Measurements from ENCODE around the gene PLK1.
"Not testable (repeated sequence)": the region's sequence is repeated elsewhere in the genome, so short reads cannot be mapped to it uniquely, and the experiment has no call there.

Gene PLK1

GRCh38 chr16:23724096-23724784 lies 45.6 kb downstream of the PLK1 start:
- TF ChIP-seq, protein P1, sequence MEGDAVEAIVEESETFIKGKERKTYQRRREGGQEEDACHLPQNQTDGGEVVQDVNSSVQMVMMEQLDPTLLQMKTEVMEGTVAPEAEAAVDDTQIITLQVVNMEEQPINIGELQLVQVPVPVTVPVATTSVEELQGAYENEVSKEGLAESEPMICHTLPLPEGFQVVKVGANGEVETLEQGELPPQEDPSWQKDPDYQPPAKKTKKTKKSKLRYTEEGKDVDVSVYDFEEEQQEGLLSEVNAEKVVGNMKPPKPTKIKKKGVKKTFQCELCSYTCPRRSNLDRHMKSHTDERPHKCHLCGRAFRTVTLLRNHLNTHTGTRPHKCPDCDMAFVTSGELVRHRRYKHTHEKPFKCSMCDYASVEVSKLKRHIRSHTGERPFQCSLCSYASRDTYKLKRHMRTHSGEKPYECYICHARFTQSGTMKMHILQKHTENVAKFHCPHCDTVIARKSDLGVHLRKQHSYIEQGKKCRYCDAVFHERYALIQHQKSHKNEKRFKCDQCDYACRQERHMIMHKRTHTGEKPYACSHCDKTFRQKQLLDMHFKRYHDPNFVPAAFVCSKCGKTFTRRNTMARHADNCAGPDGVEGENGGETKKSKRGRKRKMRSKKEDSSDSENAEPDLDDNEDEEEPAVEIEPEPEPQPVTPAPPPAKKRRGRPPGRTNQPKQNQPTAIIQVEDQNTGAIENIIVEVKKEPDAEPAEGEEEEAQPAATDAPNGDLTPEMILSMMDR (IDR thresholded peaks at IDR 0.05; ENCODE audit: insufficient read depth, low read depth, low read length, missing control alignments), result no peak
- no peak overlapping the region for H3K4me3 ChIP-seq (ENCODE audit: low read depth, low read length)
- no peak for DNase-seq (ENCODE audit: low read depth)

GRCh38 chr16:23724785-23725131 lies 46.1 kb downstream of the PLK1 start:
- no peak for DNase-seq (ENCODE audit: low read depth)
- no peak overlapping the region for H3K4me3 ChIP-seq (ENCODE audit: low read depth, low read length)
- TF ChIP-seq, protein P1 (IDR thresholded peaks at IDR 0.05; ENCODE audit: insufficient read depth, low read depth, low read length, missing control alignments), result no peak

DNA sequence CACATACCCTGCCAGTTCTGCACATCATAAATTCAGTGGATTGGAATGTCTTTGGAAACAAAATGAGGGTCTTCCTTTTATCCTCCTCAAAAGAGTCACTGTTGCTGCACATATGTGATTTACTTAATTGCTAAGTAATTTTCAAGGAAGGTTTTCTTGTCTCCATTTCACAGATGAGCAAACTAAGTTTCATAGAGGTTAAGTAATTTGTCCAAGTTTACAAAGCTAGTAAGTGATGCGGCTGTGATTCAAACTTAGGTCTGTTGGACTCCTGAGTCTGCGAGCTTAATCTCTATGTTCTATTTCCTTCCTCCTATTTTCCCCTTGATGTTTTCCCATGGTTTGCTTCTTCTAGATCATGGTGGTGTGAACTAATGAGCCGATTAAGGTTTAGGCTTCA lies 48.0 kb downstream of the PLK1 start:
- no peak overlapping the region for H3K4me3 ChIP-seq (ENCODE audit: low read depth, low read length)
- TF ChIP-seq, protein P1 (IDR thresholded peaks at IDR 0.05; ENCODE audit: insufficient read depth, low read depth, low read length, missing control alignments), result no peak
- no peak for DNase-seq (ENCODE audit: low read depth)

DNA sequence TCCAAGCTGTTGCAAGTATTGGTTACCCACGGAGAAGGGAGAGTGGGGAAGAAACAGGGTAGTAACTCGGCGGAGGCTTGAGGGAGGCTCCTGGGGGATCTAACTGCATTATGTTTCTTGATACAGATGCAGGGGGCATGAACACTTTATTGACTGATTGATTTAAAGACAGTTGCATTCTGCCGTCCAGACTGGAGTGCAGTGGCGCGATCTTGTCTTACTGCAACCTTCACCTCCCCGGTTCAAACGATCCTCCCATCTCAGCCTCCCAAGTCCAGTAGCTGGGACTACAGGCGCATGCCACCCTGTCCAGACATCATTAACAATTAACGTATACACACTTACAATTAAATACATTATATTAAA lies 49.4 kb downstream of the PLK1 start:
- no peak overlapping the region for H3K4me3 ChIP-seq (ENCODE audit: low read depth, low read length)
- TF ChIP-seq, protein P1 (IDR thresholded peaks at IDR 0.05; ENCODE audit: insufficient read depth, low read depth, low read length, missing control alignments), result no peak
- DNase-seq (ENCODE audit: low read depth), result no peak

GRCh38 chr16:23729503-23730424 lies 51.1 kb downstream of the PLK1 start:
- no peak for DNase-seq (ENCODE audit: low read depth)
- no peak overlapping the region for H3K4me3 ChIP-seq (ENCODE audit: low read depth, low read length)
- TF ChIP-seq, protein P1 (IDR thresholded peaks at IDR 0.05; ENCODE audit: insufficient read depth, low read depth, low read length, missing control alignments), result no peak

DNA sequence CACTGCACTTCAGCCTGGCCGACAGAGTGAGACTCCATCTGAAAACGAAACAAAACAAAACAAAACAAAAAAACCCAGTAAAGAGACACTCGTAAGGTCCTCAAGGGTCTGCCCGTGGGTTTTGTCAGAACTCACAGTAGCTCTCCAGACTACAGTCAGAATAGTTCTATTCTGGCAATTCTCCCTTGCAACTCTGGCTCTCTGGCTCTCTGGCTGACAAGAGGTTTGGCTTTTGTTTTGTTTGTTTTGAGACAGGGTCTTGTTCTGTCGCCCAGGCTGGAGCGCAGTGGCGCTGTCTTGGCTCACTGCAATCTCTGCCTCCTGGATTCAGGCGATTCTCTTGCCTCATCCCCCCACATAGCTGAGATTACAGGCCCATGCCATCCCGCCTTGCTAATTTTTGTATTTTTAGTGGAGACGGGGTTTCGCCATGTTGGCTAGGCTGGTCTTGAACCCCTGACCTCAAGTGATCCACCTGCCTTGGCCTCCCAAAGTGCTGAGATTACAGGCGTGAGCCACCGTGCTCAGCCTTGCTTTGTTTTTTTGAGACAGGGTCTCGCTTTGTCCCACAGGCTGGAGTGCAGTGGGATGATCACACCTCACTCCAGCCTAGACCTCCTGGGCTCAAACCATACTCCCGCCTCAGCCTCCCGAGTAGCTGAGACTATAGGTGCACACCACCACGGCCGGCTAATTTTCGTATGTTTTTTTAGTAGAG lies 55.6 kb downstream of the PLK1 start:
- no peak for DNase-seq (ENCODE audit: low read depth)
- TF ChIP-seq, protein P1 (IDR thresholded peaks at IDR 0.05; ENCODE audit: insufficient read depth, low read depth, low read length, missing control alignments), result no peak
- H3K4me3 ChIP-seq (ENCODE audit: low read depth, low read length), result no peak overlapping the region

- not testable (repeated sequence) for DNase-seq (ENCODE audit: low read depth); H3K4me3 ChIP-seq (ENCODE audit: low read depth, low read length)
These were observed 58.8 kb downstream of the PLK1 start for GRCh38 chr16:23737423-23738028.

All from GM12865 (cell line).